HG03045 (cell line): ENCODE results near the gene NPIPA7.
"Not testable (repeated sequence)": the region's sequence is repeated elsewhere in the genome, so short reads cannot be mapped to it uniquely, and the experiment has no call there.

Source experiments
- ATAC-seq: cut with Tn5 transposase; IDR thresholded peaks from one replicate; pipeline ENCODE4 v1.9.1; 2021; ENCODE audit warnings: mild to moderate bottlenecking, moderate library complexity; ENCODE audit not compliant: unreplicated experiment

Gene NPIPA7

DNA sequence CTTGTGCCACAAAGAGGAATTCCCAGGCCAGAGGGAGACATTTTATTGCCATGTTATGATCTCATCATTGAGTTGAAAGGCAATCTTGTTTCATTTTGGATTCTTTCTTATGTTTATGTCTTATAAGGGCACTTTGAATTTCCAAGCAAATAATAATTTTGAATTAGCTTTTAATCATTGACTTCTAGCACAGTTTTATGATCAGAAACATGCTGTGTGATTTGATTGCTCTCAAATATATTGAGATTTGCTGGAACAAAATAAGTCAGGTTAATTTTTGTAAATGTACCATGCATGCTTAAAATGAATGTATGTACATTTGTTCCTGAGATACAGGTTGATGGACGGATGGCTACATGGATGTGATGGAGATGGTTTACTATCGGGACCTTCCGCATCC is at the start of gene NPIPA7:
TSS of gene NPIPA7 (plus strand) at position 301 of the 400 bp plus-strand sequence. CDS start 105 bp downstream, outside the sequence.
- ATAC-seq = not testable (repeated sequence)

DNA sequence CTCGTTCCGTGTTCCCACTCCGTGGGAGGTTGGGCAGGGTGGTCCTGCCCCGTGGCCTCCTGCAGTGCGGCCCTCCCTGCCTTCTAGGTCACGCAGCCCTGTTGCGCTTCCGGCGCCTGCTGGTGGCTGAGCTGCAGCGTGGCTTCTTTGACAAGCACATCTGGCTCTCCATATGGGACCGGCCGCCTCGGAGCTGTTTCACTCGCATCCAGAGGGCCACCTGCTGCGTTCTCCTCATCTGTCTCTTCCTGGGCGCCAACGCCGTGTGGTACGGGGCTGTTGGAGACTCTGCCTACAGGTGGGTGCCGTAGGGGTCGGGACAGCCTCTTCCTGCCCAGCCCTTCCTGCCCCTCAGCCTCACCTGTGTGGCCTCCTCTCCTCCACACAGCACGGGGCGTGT is 47.5 kb upstream of the NPIPA7 start:
- ATAC-seq = not testable (repeated sequence)

DNA sequence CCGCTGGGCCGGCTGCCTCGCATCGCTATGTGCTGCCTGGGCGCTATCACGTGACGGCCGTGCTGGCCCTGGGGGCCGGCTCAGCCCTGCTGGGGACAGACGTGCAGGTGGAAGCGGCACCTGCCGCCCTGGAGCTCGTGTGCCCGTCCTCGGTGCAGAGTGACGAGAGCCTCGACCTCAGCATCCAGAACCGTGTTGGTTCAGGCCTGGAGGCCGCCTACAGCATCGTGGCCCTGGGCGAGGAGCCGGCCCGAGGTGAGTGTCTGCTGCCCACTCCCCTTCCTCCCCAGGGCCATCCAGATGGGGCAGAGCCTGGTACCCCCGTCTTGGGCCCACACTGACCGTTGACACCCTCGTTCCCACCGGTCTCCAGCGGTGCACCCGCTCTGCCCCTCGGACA is 21.4 kb upstream of the NPIPA7 start:
- not testable (repeated sequence) for ATAC-seq

DNA sequence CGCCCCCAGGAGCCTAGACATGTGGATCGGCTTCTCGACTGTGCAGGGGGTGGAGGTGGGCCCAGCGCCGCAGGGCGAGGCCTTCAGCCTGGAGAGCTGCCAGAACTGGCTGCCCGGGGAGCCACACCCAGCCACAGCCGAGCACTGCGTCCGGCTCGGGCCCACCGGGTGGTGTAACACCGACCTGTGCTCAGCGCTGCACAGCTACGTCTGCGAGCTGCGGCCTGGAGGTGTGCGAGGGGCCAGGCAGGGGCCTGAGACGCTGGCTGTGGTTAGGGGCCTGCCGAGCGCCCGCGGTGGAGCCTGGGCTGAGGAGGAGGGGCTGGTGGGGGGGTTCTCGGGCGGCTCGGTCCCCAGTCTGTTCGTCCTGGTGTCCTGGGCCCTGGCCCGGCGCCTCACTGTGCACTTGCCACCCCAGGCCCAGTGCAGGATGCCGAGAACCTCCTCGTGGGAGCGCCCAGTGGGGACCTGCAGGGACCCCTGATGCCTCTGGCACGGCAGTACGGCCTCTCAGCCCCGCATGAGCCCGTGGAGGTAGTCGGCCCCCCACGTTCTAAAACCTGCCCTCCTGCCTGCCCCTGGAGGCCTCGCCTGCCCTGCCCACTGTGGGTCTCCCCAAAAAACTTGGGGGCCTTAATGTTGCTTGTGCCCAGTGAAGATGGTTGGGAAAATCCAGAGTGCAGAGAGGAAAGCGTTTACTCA is 20.2 kb upstream of the NPIPA7 start:
- ATAC-seq = not testable (repeated sequence)

DNA sequence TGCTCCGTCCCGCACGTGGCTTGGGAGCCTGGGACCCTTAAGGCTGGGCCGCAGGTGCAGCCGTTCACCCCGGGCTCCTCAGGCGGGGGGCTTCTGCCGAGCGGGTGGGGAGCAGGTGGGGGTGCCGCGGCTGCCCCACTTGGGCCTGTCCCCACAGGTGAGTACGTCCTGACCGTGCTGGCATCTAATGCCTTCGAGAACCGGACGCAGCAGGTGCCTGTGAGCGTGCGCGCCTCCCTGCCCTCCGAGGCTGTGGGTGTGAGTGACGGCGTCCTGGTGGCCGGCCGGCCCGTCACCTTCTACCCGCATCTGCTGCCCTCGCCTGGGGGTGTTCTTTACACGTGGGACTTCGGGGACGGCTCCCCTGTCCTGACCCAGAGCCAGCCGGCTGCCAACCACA is 15.3 kb upstream of the NPIPA7 start:
- not testable (repeated sequence) for ATAC-seq

DNA sequence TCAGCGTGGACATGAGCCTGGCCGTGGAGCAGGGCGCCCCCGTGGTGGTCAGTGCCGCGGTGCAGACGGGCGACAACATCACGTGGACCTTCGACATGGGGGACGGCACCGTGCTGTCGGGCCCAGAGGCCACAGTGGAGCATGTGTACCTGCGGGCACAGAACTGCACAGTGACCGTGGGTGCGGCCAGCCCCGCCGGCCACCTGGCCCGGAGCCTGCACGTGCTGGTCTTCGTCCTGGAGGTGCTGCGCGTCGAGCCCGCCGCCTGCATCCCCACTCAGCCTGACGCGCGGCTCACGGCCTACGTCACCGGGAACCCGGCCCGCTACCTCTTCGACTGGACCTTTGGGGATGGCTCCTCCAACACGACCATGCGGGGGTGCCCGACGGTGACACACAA is 14.8 kb upstream of the NPIPA7 start:
- ATAC-seq = not testable (repeated sequence)

DNA sequence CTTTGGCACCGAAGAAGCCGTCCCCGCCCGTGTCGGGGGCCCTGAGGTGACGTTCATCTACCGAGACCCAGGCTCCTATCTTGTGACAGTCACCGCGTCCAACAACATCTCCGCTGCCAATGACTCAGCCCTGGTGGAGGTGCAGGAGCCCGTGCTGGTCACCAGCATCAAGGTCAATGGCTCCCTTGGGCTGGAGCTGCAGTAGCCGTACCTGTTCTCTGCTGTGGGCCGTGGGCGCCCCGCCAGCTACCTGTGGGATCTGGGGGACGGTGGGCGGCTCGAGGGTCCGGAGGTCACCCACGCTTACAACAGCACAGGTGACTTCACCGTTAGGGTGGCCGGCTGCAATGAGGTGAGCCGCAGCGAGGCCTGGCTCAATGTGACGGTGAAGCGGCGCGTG is 14.2 kb upstream of the NPIPA7 start:
- not testable (repeated sequence) for ATAC-seq

DNA sequence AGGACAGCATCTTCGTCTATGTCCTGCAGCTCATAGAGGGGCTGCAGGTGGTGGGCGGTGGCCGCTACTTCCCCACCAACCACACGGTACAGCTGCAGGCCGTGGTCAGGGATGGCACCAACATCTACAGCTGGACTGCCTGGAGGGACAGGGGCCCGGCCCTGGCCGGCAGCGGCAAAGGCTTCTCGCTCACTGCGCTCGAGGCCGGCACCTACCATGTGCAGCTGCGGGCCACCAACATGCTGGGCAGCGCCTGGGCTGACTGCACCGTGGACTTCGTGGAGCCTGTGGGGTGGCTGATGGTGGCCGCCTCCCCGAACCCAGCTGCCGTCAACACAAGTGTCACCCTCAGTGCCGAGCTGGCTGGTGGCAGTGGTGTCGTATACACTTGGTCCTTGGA is 13.6 kb upstream of the NPIPA7 start:
- not testable (repeated sequence) for ATAC-seq

DNA sequence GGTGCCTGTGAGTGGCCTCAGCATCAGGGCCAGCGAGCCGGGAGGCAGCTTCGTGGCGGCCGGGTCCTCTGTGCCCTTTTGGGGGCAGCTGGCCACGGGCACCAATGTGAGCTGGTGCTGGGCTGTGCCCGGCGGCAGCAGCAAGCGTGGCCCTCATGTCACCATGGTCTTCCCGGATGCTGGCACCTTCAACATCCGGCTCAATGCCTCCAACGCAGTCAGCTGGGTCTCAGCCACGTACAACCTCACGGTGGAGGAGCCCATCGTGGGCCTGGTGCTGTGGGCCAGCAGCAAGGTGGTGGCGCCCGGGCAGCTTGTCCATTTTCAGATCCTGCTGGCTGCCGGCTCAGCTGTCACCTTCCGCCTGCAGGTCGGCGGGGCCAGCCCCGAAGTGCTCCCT is 13.1 kb upstream of the NPIPA7 start:
- ATAC-seq = not testable (repeated sequence)

DNA sequence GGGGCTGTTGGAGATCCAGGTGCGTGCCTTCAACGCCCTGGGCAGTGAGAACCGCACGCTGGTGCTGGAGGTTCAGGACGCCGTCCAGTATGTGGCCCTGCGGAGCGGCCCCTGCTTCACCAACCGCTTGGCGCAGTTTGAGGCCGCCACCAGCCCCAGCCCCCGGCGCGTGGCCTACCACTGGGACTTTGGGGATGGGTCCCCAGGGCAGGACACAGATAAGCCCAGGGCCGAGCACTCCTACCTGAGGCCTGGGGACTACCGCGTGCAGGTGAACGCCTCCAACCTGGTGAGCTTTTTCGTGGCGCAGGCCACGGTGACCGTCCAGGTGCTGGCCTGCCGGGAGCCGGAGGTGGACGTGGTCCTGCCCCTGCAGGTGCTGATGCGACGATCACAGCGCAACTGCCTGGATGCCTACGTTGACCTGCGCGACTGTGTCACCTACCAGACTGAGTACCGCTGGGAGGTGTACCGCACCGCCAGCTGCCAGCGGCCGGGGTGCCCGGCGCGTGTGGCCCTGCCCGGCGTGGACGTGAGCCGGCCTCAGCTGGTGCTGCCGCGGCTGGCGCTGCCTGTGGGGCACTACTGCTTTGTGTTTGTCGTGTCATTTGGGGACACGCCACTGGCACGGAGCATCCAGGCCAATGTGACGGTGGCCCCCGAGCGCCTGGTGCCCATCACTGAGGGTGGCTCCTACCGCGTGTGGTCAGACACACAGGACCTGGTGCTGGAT is 12.2 kb upstream of the NPIPA7 start:
- ATAC-seq = not testable (repeated sequence)

DNA sequence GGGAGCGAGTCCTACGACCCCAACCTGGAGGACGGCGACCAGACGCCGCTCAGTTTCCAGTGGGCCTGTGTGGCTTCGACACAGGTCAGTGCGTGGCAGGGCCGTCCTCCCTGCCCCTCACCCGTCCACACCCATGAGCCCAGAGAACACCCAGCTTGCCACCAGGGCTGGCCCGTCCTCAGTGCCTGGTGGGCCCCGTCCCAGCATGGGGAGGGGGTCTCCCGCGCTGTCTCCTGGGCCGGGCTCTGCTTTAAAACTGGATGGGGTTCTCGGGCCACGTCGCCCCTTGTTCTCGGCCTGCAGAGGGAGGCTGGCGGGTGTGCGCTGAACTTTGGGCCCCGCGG is 11.7 kb upstream of the NPIPA7 start:
- not testable (repeated sequence) for ATAC-seq

DNA sequence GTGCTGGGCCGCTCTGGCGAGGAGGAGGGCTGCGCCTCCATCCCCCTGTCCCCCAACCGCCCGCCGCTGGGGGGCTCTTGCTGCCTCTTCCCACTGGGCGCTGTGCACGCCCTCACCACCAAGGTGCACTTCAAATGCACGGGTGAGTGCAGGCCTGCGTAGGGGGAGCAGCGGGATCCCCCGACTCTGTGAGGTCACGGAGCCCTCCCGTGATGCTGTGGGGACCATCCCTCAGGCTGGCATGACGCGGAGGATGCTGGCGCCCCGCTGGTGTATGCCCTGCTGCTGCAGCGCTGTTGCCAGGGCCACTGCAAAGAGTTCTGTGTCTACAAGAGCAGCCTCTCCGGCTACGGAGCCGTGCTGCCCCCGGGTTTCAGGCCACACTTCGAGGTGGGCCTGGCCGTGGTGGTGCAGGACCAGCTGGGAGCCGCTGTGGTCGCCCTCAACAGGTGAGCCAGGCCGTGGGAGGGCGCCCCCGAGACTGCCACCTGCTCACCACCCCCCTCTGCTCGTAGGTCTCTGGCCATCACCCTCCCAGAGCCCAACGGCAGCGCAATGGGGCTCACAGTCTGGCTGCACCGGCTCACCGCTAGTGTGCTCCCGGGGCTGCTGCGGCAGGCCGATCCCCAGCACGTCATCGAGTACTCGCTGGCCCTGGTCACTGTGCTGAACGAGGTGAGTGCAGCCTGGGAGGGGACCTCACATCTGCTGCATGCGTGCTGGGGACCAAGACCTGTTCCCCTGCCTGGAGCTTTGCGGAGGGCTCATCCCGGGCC is 9.7 kb upstream of the NPIPA7 start:
- not testable (repeated sequence) for ATAC-seq

DNA sequence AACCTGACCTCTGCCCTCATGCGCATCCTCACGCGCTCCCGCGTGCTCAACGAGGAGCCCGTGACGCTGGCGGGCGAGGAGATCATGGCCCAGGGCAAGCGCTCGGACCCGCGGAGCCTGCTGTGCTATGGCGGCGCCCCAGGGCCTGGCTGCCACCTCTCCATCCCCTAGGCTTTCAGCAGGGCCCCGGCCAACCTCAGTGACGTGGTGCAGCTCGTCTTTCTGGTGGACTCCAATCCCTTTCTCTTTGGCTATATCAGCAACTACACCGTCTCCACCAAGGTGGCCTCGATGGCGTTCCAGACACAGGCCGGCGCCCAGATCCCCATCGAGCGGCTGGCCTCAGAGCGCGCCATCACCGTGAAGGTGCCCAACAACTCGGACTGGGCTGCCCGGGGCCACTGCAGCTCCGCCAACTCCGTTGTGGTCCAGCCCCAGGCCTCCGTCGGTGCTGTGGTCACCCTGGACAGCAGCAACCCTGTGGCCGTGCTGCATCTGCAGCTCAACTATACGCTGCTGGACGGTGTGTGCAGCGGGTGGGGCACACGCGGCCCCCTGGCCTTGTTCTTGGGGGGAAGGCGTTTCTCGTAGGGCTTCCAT is 7.7 kb upstream of the NPIPA7 start:
- not testable (repeated sequence) for ATAC-seq

DNA sequence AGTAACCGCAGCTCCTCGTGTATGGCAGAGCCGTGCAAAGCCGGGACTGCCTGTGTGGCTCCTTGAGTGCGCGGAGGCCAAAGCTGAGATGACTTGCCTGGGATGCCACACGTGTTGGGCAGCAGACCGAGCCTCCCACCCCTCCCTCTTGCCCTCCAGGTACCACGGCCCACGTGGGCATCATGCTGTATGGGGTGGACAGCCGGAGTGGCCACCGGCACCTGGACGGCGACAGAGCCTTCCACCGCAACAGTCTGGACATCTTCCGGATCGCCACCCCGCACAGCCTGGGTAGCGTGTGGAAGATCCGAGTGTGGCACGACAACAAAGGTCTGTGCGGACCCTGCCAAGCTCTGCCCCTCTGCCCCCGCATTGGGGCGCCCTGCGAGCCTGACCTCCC is 4.7 kb upstream of the NPIPA7 start:
- not testable (repeated sequence) for ATAC-seq

DNA sequence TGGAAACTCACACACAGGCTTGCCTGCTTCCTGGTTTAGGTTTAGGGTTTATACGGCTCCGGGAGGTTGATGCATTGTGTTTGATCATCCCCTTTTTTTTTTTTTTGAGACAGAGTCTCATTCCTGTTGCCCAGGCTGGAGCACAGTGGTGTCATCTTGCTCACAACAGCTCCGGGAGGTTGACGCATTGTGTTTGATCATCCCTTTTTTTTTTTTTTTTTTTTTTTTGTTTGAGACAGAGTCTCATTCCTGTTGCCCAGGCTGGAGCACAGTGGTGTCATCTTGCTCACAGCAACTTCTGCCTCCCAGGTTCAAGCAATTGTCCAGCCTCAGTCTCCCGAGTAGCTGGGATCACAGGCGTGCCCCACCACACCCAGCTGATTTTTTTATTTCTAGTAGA is 20.7 kb downstream of the NPIPA7 start:
- not testable (repeated sequence) for ATAC-seq

DNA sequence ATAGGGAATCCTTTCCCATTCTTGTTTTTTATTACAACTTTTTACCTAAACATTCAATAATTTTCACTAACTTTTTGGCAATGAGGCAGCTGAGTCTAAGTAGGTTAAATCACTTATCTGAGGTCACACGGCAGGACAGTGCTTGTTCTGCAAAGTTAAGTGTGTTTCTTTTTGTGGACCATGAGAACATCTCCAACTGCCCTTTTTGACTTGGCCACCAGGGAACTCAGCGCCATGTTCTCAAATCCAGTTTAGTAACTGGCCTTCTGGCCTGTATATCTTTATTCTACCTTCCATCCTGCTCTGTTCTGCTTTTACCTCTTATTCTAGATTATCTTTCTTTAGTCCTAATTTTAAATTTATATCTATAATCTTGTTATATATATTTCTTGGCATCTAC is 23.4 kb downstream of the NPIPA7 start:
- ATAC-seq = not testable (repeated sequence)

DNA sequence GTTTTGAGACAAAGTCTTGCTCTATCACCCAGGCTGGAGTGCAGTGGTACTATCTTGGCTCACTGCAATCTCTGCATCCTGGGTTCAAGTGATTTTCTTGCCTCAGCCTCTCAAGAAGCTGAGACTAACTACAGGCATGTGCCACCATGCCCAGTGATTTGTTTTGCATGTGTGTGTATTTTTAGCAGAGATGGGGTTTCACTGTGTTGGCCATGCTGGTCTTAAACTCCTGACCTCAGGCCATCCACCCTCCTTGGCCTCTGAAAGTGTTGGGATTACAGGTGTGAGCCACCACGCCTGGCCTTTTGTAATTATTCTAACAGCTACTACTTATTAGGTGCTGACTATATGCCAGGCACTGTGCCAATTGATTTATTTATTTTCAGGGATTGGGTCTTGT is 25.3 kb downstream of the NPIPA7 start:
- not testable (repeated sequence) for ATAC-seq

DNA sequence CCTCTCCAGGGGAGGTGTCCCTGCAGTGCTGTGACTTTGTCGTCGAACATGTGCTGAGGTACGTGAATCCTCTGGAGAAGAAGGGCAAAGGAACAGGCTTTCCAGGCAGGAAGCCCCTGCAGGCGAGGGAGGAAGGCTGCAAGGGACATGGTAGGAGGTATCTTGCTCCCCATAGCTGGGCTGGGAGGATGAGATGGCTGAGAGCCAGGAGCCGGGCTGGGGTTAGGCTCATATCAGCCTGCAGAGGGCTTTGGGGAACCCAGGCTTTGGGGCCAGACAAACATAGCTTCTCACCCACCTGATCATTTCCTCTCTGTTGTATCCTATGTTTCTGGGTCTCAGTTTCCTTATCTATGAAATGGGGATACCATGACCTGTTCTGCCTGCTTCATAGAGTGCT is 26.5 kb downstream of the NPIPA7 start:
- ATAC-seq = not testable (repeated sequence)

DNA sequence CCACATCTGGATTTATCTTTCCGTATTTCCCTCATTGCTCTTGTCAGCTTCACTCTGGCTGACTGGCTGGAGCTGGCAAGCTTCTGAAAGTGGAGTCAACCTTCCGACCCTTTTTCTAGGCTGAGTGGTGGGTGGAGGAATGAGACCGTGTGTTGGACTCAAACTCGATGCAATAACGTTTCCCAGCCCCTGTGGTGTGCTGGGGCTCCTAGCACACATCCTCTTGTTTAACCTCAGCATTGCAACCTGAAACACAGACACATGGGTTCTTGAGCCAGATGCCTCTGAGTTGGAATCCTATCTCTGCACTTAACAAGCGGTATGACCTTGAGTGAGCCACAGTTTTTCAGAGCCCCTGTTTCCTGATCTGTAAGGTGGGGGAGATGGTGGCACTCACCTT is 29.5 kb downstream of the NPIPA7 start:
- not testable (repeated sequence) for ATAC-seq

DNA sequence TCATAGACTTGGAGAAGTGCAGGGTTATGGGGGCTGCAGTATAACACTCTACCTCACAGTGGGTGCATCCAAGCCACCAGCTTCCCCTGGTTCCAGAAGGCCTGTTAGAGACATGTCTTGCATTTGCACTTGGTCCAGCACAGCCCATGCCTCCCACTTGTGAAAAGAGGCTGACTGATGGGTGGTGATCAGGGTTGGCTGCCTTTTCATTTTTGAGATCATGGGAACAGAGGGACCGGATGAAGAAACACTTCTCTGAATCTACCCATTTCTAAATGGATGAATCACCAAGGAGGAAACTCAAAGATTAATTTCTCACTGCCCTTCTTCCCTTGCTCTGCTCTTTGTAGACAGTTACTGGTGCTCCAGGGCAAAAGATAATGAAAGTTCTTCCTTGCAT is 34.8 kb downstream of the NPIPA7 start:
- ATAC-seq = not testable (repeated sequence)

DNA sequence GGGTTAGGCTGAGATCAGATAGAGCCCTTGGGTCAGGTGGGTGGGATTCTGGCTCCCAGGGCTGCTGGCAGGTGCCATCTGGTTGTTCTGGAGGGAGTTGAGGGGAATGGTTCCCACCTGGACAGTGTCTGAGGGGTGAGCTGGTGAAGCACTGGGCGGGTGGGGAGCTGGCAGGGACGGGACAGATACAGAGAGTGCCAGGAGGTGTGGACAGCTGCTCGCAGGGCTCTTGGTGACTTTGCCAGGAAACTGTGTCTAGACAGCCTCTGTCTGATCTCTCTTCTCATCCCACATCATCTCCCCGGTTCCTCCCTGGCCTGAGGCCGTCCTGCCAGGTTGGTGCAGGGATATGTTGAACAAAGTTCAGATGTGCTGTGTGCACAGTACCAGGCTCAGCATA is 38.1 kb downstream of the NPIPA7 start:
- not testable (repeated sequence) for ATAC-seq
